Thymus (tissue), 11 donors: ENCODE measurements around the gene DIP2C. TPM values are rescaled to one million over a fixed set of nuclear protein-coding genes. Genes with fewer than 3 reads are reported as not detected.

Experiments used
- DNase-seq, 9 donors: peaks; one replicate each; pipeline ENCODE4 v3.0.0-alpha.2; 2013; ENCODE audit warnings: low spot score in 9 of 9, low read depth in 6 of 9, missing footprints in 1 of 9
- H3K27ac ChIP-seq, 2 donors: one replicate each; pipeline ENCODE4 v1.5.1; 2013; ENCODE audit warnings: control low read depth in 1 of 2, low read depth in 1 of 2, low read length in 1 of 2, mild to moderate bottlenecking in 1 of 2, moderate library complexity in 1 of 2
- H3K27me3 ChIP-seq, 2 donors: one replicate each; pipeline ENCODE4 v1.5.1; 2013; ENCODE audit warnings: low read length in 1 of 2; ENCODE audit not compliant: control insufficient read depth in 2 of 2, insufficient read depth in 1 of 2
- H3K36me3 ChIP-seq, 2 donors: one replicate each; pipeline ENCODE4 v1.5.1; 2013; ENCODE audit warnings: low read length in 1 of 2, mild to moderate bottlenecking in 1 of 2, moderate library complexity in 1 of 2; ENCODE audit not compliant: control insufficient read depth in 2 of 2, insufficient read depth in 2 of 2
- H3K4me1 ChIP-seq, 2 donors: one replicate each; pipeline ENCODE4 v1.5.1; 2013; ENCODE audit warnings: low read length in 2 of 2; ENCODE audit not compliant: control insufficient read depth in 2 of 2, insufficient read depth in 2 of 2
- H3K4me3 ChIP-seq, 2 donors: one replicate each; pipeline ENCODE4 v1.5.1; 2013; ENCODE audit warnings: low read length in 2 of 2, control low read depth in 1 of 2, mild to moderate bottlenecking in 1 of 2
- H3K9me3 ChIP-seq, 2 donors: one replicate each; pipeline ENCODE4 v1.5.1; 2013; ENCODE audit warnings: low read length in 1 of 2, mild to moderate bottlenecking in 1 of 2; ENCODE audit not compliant: control insufficient read depth in 2 of 2, insufficient read depth in 1 of 2
- WGBS: extraction: QIAGEN DNeasy Blood & Tissue Kit; methylation state at CpG from one replicate; pipeline ENCODE4 v1.1.7; 2013; 5-methylcytosine and 5-hydroxymethylcytosine counted together
- polyA plus RNA-seq: library from polyadenylated mRNA; stranded (reverse); fragments of 200-250 nt; gene quantifications from one replicate; pipeline ENCODE4 v1.2.3, GENCODE V29; 2013
- total RNA-seq: library from RNA; stranded (reverse); fragments of 120-200 nt; gene quantifications from one replicate; pipeline ENCODE4 v1.2.4, GENCODE V29; 2013
- donor health status: healthy.

DIP2C gene
- total and polyA plus RNA-seq, 2 donors = 2.2 to 3.4 TPM

GRCh38 chr10:688312-689120, 952 bp downstream of the DIP2C start:
- no peaks in the 10 kb centered on the region for H3K36me3 ChIP-seq
- H3K4me3 ChIP-seq = peak overlapping the region; percentile 26 to 39
- 12% methylated on average over 57 of the region's 57 CpGs for WGBS
- no peak overlapping the region for H3K27ac ChIP-seq
- no peaks in the 10 kb centered on the region for H3K9me3 ChIP-seq
- peaks cover 22 to 44% of the 10 kb centered on the region in 2 donors for H3K27me3 ChIP-seq
- H3K4me1 ChIP-seq = no peaks in the 10 kb centered on the region
- DNase-seq = no peak

DNA sequence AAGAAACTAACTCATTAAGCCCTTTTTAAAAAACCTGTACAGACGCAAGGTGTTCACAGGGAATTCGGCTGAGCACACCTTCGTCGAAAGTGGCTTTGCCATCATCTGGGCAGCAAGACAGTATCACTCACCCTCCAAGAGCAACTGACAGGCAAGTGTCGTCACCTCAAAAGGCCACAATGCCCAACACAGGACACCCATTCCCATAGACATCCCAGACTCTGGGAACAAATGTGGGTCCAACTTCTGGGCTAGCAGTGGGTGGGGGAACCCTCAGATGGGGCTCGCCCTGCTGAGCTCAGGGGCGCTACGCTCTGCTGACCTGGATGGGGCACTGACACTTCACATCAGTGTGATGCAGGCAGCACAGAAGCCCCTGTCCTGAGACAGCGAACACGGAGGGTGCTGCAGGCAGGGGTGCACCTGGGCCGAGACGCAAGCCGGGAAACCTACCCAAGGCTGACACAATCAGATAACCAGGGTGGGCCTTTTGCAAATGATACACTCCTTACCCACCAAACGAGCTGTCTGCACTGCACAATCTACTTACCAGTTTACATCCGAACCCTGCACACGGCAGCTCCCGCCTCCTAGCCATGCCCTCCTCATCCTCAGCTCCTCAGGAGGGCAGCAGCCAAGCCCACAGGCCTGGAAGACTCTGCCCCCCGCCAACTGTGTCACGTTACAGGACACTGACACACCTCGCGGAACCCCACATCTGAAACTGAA, 1.7 kb downstream of the DIP2C start:
- no peaks in the 10 kb centered on the region for H3K36me3 ChIP-seq
- DNase-seq = no peak
- H3K9me3 ChIP-seq = no peaks in the 10 kb centered on the region
- WGBS = 91% methylated on average over 21 of the region's 21 CpGs
- peaks cover 22 to 41% of the 10 kb centered on the region in 2 donors for H3K27me3 ChIP-seq
- H3K4me1 ChIP-seq = no peaks in the 10 kb centered on the region
- H3K27ac ChIP-seq = no peak overlapping the region
- no peak overlapping the region for H3K4me3 ChIP-seq

DNA sequence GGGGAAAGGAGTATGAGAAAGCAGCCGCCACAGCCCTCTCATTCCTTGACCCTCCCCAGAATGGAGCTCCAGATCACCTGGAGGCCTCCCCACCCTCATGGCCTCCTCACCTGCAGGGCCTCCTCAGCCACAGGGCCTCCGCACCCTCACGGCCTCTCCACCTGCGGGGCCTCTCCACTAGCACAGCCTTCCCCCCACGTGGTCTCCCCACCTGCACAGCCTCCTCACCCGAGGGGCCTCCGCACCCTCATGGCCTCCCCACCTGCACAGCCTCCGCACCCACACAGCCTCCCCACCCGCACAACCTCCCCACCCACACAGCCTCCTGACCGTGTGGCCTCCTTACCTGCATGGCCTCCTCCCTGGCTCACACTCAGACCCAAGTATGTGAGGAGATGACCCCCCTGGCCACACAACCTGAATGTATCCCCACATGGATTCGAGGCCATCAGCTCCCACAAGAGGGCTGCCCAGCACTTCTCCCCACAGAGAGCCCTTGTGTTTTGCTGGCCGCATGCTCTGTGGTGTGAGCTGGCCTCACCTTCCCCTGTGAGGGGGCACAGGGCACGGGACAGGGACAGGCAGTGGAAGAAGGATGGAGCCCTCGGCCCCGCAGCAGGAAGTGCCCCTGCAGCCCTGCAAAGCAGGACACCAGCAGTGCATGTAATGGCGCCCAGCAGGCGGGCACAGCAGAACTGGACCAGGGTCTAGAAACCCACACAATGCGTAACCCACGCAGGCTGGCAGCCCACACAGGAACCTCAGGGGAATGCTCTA, 3.1 kb downstream of the DIP2C start:
- DNase-seq = no peak
- no peaks in the 10 kb centered on the region for H3K4me1 ChIP-seq

GRCh38 chr10:685613-686012, 3.9 kb downstream of the DIP2C start:
- peaks cover 22 to 33% of the 10 kb centered on the region in 2 donors for H3K27me3 ChIP-seq
- H3K4me1 ChIP-seq = no peaks in the 10 kb centered on the region
- no peak overlapping the region for H3K27ac ChIP-seq
- no peaks in the 10 kb centered on the region for H3K36me3 ChIP-seq
- H3K9me3 ChIP-seq = no peaks in the 10 kb centered on the region
- H3K4me3 ChIP-seq = no peak overlapping the region
- WGBS = 81% methylated on average over 7 of the region's 7 CpGs
- DNase-seq = no peak

More for the DNA sequence above, 3.1 kb downstream of the DIP2C start:
- H3K4me3 ChIP-seq = no peak overlapping the region
- no peaks in the 10 kb centered on the region for H3K9me3 ChIP-seq
- H3K27ac ChIP-seq = no peak overlapping the region
- peaks cover 22 to 39% of the 10 kb centered on the region in 2 donors for H3K27me3 ChIP-seq
- 96% methylated on average over 19 of the region's 19 CpGs for WGBS
- no peaks in the 10 kb centered on the region for H3K36me3 ChIP-seq

- Histone ChIP-seq H3K4me1 (no peaks in the 10 kb centered on the region), H3K27ac (no peak overlapping the region)
Observed at GRCh38 chr10:683448-684071, 5.9 kb downstream of the DIP2C start.

DNA sequence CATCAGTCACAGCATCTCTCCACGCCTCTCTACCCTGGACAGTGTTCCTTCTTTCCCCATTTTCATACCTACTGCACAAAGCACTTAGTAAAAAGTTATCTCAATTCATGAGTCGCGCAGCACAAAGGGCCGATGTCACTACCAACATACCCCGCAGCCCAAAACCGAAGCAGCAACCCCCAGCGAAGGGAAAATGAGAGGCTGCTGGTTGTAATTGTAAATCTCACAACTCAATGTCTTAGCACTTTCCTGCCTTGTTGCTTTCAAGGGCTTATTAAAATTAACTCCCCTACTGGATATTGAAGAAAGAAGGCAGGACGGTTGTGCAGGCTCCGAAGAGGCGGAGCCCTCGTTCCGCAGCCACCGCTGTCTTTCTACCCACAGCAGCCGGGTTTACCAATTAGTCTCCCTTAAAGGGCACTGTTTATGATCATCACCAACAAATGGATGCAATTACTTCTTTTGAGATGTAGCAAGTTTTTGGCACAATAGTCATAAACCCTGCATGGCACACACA, 6.5 kb downstream of the DIP2C start:
- H3K9me3 ChIP-seq = no peaks in the 10 kb centered on the region
- H3K4me1 ChIP-seq = no peaks in the 10 kb centered on the region
- no peak for DNase-seq
- no peak overlapping the region for H3K27ac ChIP-seq
- 92% methylated on average over 14 of the region's 14 CpGs for WGBS
- no peaks in the 10 kb centered on the region for H3K36me3 ChIP-seq
- H3K27me3 ChIP-seq = peaks cover 0 to 14% of the 10 kb centered on the region in 2 donors
- H3K4me3 ChIP-seq = no peak overlapping the region

More at GRCh38 chr10:683448-684071, 5.9 kb downstream of the DIP2C start:
- H3K27me3 ChIP-seq = peaks cover 4 to 19% of the 10 kb centered on the region in 2 donors
- no peaks in the 10 kb centered on the region for H3K36me3 ChIP-seq
- H3K9me3 ChIP-seq = no peaks in the 10 kb centered on the region
- H3K4me3 ChIP-seq = no peak overlapping the region
- DNase-seq = no peak
- WGBS = 82% methylated on average over 23 of the region's 23 CpGs

GRCh38 chr10:681670-682318, 7.7 kb downstream of the DIP2C start:
- no peak overlapping the region for H3K4me3 ChIP-seq
- 95% methylated on average over 9 of the region's 9 CpGs for WGBS
- H3K27ac ChIP-seq = no peak overlapping the region
- DNase-seq = no peak
- no peaks in the 10 kb centered on the region for H3K9me3 ChIP-seq
- H3K4me1 ChIP-seq = no peaks in the 10 kb centered on the region
- no peaks in the 10 kb centered on the region for H3K36me3 ChIP-seq
- H3K27me3 ChIP-seq = peaks cover 0 to 5% of the 10 kb centered on the region in 2 donors

- H3K27me3 ChIP-seq = peaks cover 0 to 2% of the 10 kb centered on the region in 2 donors
- WGBS = 96% methylated on average over 12 of the region's 12 CpGs
- DNase-seq = no peak
- H3K27ac ChIP-seq = no peak overlapping the region
- no peaks in the 10 kb centered on the region for H3K9me3 ChIP-seq
- no peaks in the 10 kb centered on the region for H3K36me3 ChIP-seq
- H3K4me3 ChIP-seq = no peak overlapping the region
- no peaks in the 10 kb centered on the region for H3K4me1 ChIP-seq
Observed at GRCh38 chr10:680745-681144, 8.7 kb downstream of the DIP2C start.
